GM23248 (cell line): ENCODE data around the gene SRRM5. TPM values are rescaled to one million over a fixed set of nuclear protein-coding genes. Genes with fewer than 3 reads are reported as not detected.

Experiments used
- DNase-seq: peaks from one replicate; pipeline ENCODE4 v3.0.0-alpha.2; 2015
- H2AFZ ChIP-seq: fragments of 200-600 bp; sonication (generic); 2 replicates; pipeline ENCODE4 v1.6.1; 2016; ENCODE audit warnings: antibody characterized with exemption
- H3F3A ChIP-seq: fragments of 200-600 bp; sonication (generic); 2 replicates; pipeline ENCODE4 v1.6.1; 2016; ENCODE audit warnings: mild to moderate bottlenecking, antibody characterized with exemption, mixed run types; ENCODE audit not compliant: insufficient read depth
- H3K27ac ChIP-seq: fragments of 200-600 bp; sonication (generic); 2 replicates; pipeline ENCODE4 v1.5.1; 2016; ENCODE audit warnings: mild to moderate bottlenecking
- H3K27me3 ChIP-seq: fragments of 200-600 bp; sonication (generic); replicated peaks from 2 replicates; pipeline ENCODE4 v1.6.1; 2016; ENCODE audit warnings: mild to moderate bottlenecking; ENCODE audit not compliant: insufficient read depth
- H3K36me3 ChIP-seq: fragments of 200-600 bp; sonication (generic); 2 replicates; pipeline ENCODE4 v1.6.1; 2016; ENCODE audit warnings: low read depth, mild to moderate bottlenecking
- H3K4me1 ChIP-seq: fragments of 200-600 bp; sonication (generic); 2 replicates; pipeline ENCODE4 v1.6.1; 2016; ENCODE audit warnings: mild to moderate bottlenecking; ENCODE audit not compliant: insufficient read depth
- H3K4me2 ChIP-seq: fragments of 200-600 bp; sonication (generic); one replicate; pipeline ENCODE4 v1.6.1; 2016; ENCODE audit warnings: mild to moderate bottlenecking; ENCODE audit not compliant: unreplicated experiment
- H3K4me3 ChIP-seq: fragments of 200-600 bp; sonication (generic); 2 replicates; pipeline ENCODE4 v1.5.1; 2016; ENCODE audit warnings: mild to moderate bottlenecking
- H3K79me2 ChIP-seq: fragments of 200-600 bp; sonication (generic); 2 replicates; pipeline ENCODE4 v1.6.1; 2016; ENCODE audit warnings: mild to moderate bottlenecking; ENCODE audit not compliant: insufficient read depth
- H3K9ac ChIP-seq: fragments of 200-600 bp; sonication (generic); 2 replicates; pipeline ENCODE4 v1.6.1; 2016; ENCODE audit warnings: mild to moderate bottlenecking
- H3K9me2 ChIP-seq: fragments of 200-600 bp; sonication (generic); 2 replicates; pipeline ENCODE4 v1.6.1; 2016; ENCODE audit warnings: mixed run types, mild to moderate bottlenecking, moderate library complexity; ENCODE audit not compliant: insufficient read depth
- H3K9me3 ChIP-seq: fragments of 200-600 bp; sonication (generic); one replicate; pipeline ENCODE4 v1.6.1; 2017; ENCODE audit warnings: low read depth
- H4K20me1 ChIP-seq: fragments of 200-600 bp; sonication (generic); 2 replicates; pipeline ENCODE4 v1.6.0; 2016; ENCODE audit not compliant: insufficient read depth
- EZH2 ChIP-seq: fragments of 200-600 bp; sonication (generic); IDR thresholded peaks from 2 replicates; pipeline ENCODE4 v1.6.1; 2018; ENCODE audit warnings: antibody characterized with exemption, mild to moderate bottlenecking; ENCODE audit not compliant: insufficient read depth, poor library complexity, severe bottlenecking
- EZH2phosphoT487 ChIP-seq: fragments of 200-600 bp; sonication (generic); IDR thresholded peaks from 2 replicates; pipeline ENCODE4 v1.6.1; 2018; ENCODE audit warnings: antibody characterized with exemption, moderate library complexity, mild to moderate bottlenecking, low read depth; ENCODE audit not compliant: insufficient read depth
- WGBS, 2 experiments: methylation state at CpG; one replicate each; pipeline ENCODE4 v1.1.6; 2015 to 2017; ENCODE audit warnings: low lambda C conversion rate in 2 of 2, low coverage in 1 of 2; ENCODE audit errors: missing lambda C conversion rate in 2 of 2; 5-methylcytosine and 5-hydroxymethylcytosine counted together
- in situ Hi-C: fragments of 300-500 bp; cut with MboI; formaldehyde crosslinking; loops from 2 replicates; pipeline ENCODE4 v1.15.0; 2020
- polyA plus RNA-seq: library from polyadenylated mRNA; unstranded; fragments of >200 nt; fragmentation: Nextera tagmentation; extraction: Ambion mirVana; gene quantifications from 2 replicates; pipeline ENCODE4 v1.2.1, GENCODE V29; 2016
- total RNA-seq: library from RNA; depleted of rRNA; stranded (reverse); fragments of >200 nt; shearing (Covaris generic); gene quantifications from 2 replicates; pipeline ENCODE4 v1.2.3, GENCODE V29; 2014

SRRM5 gene
- total and polyA plus RNA-seq, 2 experiments from 2014 or later = not detected

- WGBS, 2 experiments = 21 to 23% methylated on average over 12 of the region's 12 CpGs
- Histone ChIP-seq H2AFZ (peak overlapping the region; percentile 99), H3K9ac (peak overlapping the region; percentile 98), H3K4me1 (peaks cover 6% of the 10 kb centered on the region), H3F3A (no peaks in the 10 kb centered on the region), H3K9me2 (no peaks in the 10 kb centered on the region), H4K20me1 (no peaks in the 10 kb centered on the region), H3K27me3 (no peaks in the 10 kb centered on the region), H3K27ac (peak overlapping the region; percentile 78), H3K79me2 (peaks cover 48% of the 10 kb centered on the region), H3K9me3 (no peaks in the 10 kb centered on the region), H3K4me2 (peak overlapping the region; percentile 92), H3K4me3 (peak overlapping the region; percentile 100), H3K36me3 (no peaks in the 10 kb centered on the region)
- TF ChIP-seq EZH2 (no peak), EZH2phosphoT487 (no peak)
- DNase-seq = peak; percentile 60
- in situ Hi-C loops = no loop called here
These were observed 37.3 kb upstream of the SRRM5 start for GRCh38 chr19:43574424-43575155.

GRCh38 chr19:43575156-43575950, 36.5 kb upstream of the SRRM5 start, which contains the start of the genes PINLYP and XRCC1:
PINLYP (plus strand) TSS chr19:43575801; CDS start chr19:43577192, 1,391 bp downstream.
XRCC1 (minus strand) TSS chr19:43575527; CDS start chr19:43575458, 69 bp downstream.
- H2AFZ ChIP-seq = peak within 1 kb of the TSS; percentile 99
- H4K20me1 ChIP-seq = no peaks in the 10 kb centered on the region
- peak within 1 kb of the TSS; percentile 78 for H3K27ac ChIP-seq
- no peaks in the 10 kb centered on the region for H3K9me3 ChIP-seq
- WGBS, 2 experiments = 1% methylated on average over 34 to 50 of the region's 51 CpGs
- H3K4me1 ChIP-seq = peaks cover 6% of the 10 kb centered on the region
- H3K9me2 ChIP-seq = no peaks in the 10 kb centered on the region
- peak within 1 kb of the TSS; percentile 98 for H3K9ac ChIP-seq
- in situ Hi-C loops = no loop called here
- no peaks in the 10 kb centered on the region for H3K27me3 ChIP-seq
- H3K4me3 ChIP-seq = peak within 1 kb of the TSS; percentile 100
- TF ChIP-seq EZH2 (no peak), EZH2phosphoT487 (no peak)
- peaks cover 41% of the 10 kb centered on the region for H3K79me2 ChIP-seq
- H3K36me3 ChIP-seq = no peaks in the 10 kb centered on the region
- peak; percentile 100 for DNase-seq
- H3F3A ChIP-seq = no peaks in the 10 kb centered on the region
- H3K4me2 ChIP-seq = peak within 1 kb of the TSS; percentile 92

- H3K9ac ChIP-seq = peak overlapping the region; percentile 78
- peak overlapping the region; percentile 94 for H2AFZ ChIP-seq
- DNase-seq = peak; percentile 40
- no peaks in the 10 kb centered on the region for H3K9me2 ChIP-seq
- peak overlapping the region; percentile 78 for H3K27ac ChIP-seq
- WGBS, 2 experiments = 43 to 59% methylated on average over 37 of the region's 37 CpGs
- no peaks in the 10 kb centered on the region for H4K20me1 ChIP-seq
- H3K4me2 ChIP-seq = peak overlapping the region; percentile 63
- no peaks in the 10 kb centered on the region for H3K27me3 ChIP-seq
- peaks cover 38% of the 10 kb centered on the region for H3K79me2 ChIP-seq
- H3K4me3 ChIP-seq = peak overlapping the region; percentile 72
- H3K9me3 ChIP-seq = no peaks in the 10 kb centered on the region
- H3F3A ChIP-seq = no peaks in the 10 kb centered on the region
- in situ Hi-C loops = no loop called here
- no peaks in the 10 kb centered on the region for H3K36me3 ChIP-seq
- TF ChIP-seq EZH2phosphoT487 (no peak), EZH2 (no peak)
- peaks cover 6% of the 10 kb centered on the region for H3K4me1 ChIP-seq
These were observed 35.7 kb upstream of the SRRM5 start for GRCh38 chr19:43575955-43576878.

- no peak overlapping the region for H3K27ac ChIP-seq
- in situ Hi-C loops = no loop called here
- H3F3A ChIP-seq = no peaks in the 10 kb centered on the region; the same call in 1 of the 2 replicates
- H3K4me2 ChIP-seq = no peak overlapping the region
- no peak overlapping the region for H3K4me3 ChIP-seq
- H4K20me1 ChIP-seq = no peaks in the 10 kb centered on the region
- H3K9me2 ChIP-seq = no peaks in the 10 kb centered on the region
- no peak overlapping the region for H3K9ac ChIP-seq
- no peaks in the 10 kb centered on the region for H3K9me3 ChIP-seq
- TF ChIP-seq EZH2phosphoT487 = no peak
- peaks cover 15% of the 10 kb centered on the region for H3K79me2 ChIP-seq
- no peaks in the 10 kb centered on the region for H3K27me3 ChIP-seq
- DNase-seq = no peak
- 87 to 95% methylated on average over 3 of the region's 3 CpGs for WGBS, 2 experiments
- H2AFZ ChIP-seq = no peak overlapping the region
- peaks cover 6% of the 10 kb centered on the region for H3K4me1 ChIP-seq
- no peaks in the 10 kb centered on the region for H3K36me3 ChIP-seq
These were observed 33.1 kb upstream of the SRRM5 start for GRCh38 chr19:43578787-43579186.
